Hematopoietic multipotent progenitor cell treated with erythropoietin and hydrocortisone succinate and interleukin-3 and kit ligand, for 8 days (in vitro differentiated cells): Measurements from ENCODE around the gene AMIGO2.

Source experiments
- DNase-seq: peaks from one replicate; pipeline ENCODE4 v3.0.0-alpha.2; 2015

Gene AMIGO2

GRCh38 chr12:47097276-47097896, 17.6 kb upstream of the AMIGO2 start:
- no peak for DNase-seq

GRCh38 chr12:47095446-47096236, 15.9 kb upstream of the AMIGO2 start:
- no peak for DNase-seq

GRCh38 chr12:47094804-47095203, 15.0 kb upstream of the AMIGO2 start:
- DNase-seq, result no peak

- DNase-seq, result no peak
Observed at GRCh38 chr12:47091009-47091408, 11.2 kb upstream of the AMIGO2 start.

GRCh38 chr12:47088021-47088944, 8.5 kb upstream of the AMIGO2 start:
- DNase-seq, result no peak

- DNase-seq, result no peak
Observed at GRCh38 chr12:47087088-47087688, 7.4 kb upstream of the AMIGO2 start.

GRCh38 chr12:47085815-47086252, 6.1 kb upstream of the AMIGO2 start:
- peak; percentile 71 for DNase-seq

GRCh38 chr12:47084172-47084571, 4.4 kb upstream of the AMIGO2 start:
- no peak for DNase-seq

- peak; percentile 38 for DNase-seq
Observed at GRCh38 chr12:47082796-47083621, 3.2 kb upstream of the AMIGO2 start.

GRCh38 chr12:47082283-47082682, 2.5 kb upstream of the AMIGO2 start:
- DNase-seq, result no peak

- DNase-seq, result peak; percentile 70
Observed at GRCh38 chr12:47080725-47081502, 1.2 kb upstream of the AMIGO2 start.

GRCh38 chr12:47079981-47080724, 394 bp upstream of the AMIGO2 start:
- DNase-seq, result peak; percentile 51

- DNase-seq, result peak; percentile 62
Observed at GRCh38 chr12:47078733-47079467, 859 bp downstream of the AMIGO2 start.

GRCh38 chr12:47078086-47078395, 1.7 kb downstream of the AMIGO2 start:
- no peak for DNase-seq

- DNase-seq, result no peak
Observed at GRCh38 chr12:47077206-47078085, 2.3 kb downstream of the AMIGO2 start.

- no peak for DNase-seq
Observed at GRCh38 chr12:47075192-47076084, 4.3 kb downstream of the AMIGO2 start.

- no peak for DNase-seq
Observed at GRCh38 chr12:47074757-47075156, 5.0 kb downstream of the AMIGO2 start.

GRCh38 chr12:47073951-47074350, 5.8 kb downstream of the AMIGO2 start:
- DNase-seq, result no peak
